Bronchial epithelial cell (primary cell): ENCODE data around the gene SORCS2. TPM values are rescaled to one million over a fixed set of nuclear protein-coding genes. Genes with fewer than 3 reads are reported as not detected.

Experiments used
- DNase-seq: peaks from one replicate; pipeline ENCODE4 v3.0.0-alpha.2; 2010; ENCODE audit warnings: low read depth
- FAIRE-seq: peaks from 2 replicates; lab custom pipeline; 2011; peaks lifted over from hg19 to GRCh38; lab: Jason Lieb, UNC
- H3K27me3 ChIP-seq: 2 replicates; pipeline ENCODE4 v1.5.1; 2011; ENCODE audit warnings: low read length; ENCODE audit not compliant: control insufficient read depth, insufficient read depth
- H3K36me3 ChIP-seq: 2 replicates; pipeline ENCODE4 v1.5.1; 2011; ENCODE audit warnings: low read length; ENCODE audit not compliant: control insufficient read depth, insufficient read depth
- H3K4me3 ChIP-seq: 2 replicates; pipeline ENCODE4 v1.5.1; 2011; ENCODE audit warnings: mild to moderate bottlenecking, low read depth, low read length, control low read depth
- total RNA-seq: library from RNA; depleted of rRNA; stranded (reverse); fragments of >200 nt; gene quantifications from 2 replicates; pipeline ENCODE4 v1.2.1, GENCODE V29; 2014
- TF ChIP-seq, protein P1 (sequence below): IDR thresholded peaks from 2 replicates; pipeline ENCODE4 v1.5.1; 2011; ENCODE audit warnings: mild to moderate bottlenecking, moderate library complexity, low read length, control low read depth, inconsistent platforms; ENCODE audit not compliant: insufficient read depth, severe bottlenecking

Gene SORCS2
- total RNA-seq, 1 donor from 2014 or later: under 0.01 TPM

DNA sequence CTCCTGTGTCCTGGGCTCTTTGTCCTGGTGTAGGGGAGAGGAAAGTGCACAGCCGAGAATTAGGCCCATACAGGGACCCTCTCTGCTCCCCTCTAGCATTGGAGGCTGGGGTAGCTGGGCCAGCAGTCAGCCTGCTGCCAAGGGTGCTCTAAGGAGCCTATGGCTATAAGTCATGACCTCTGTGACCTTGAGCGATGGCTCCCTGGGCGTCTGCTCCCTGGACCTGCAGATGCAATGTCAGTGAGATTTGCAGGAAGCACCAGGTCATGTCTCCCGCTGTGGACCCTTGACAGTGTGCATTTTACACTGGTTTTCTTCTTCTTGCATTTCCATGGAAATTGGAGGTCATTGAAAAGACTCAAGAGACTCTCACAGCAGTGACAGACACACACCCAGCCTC lies 476.5 kb downstream of the SORCS2 start:
- no peaks in the 10 kb centered on the region for H3K36me3 ChIP-seq
- TF ChIP-seq, protein P1, sequence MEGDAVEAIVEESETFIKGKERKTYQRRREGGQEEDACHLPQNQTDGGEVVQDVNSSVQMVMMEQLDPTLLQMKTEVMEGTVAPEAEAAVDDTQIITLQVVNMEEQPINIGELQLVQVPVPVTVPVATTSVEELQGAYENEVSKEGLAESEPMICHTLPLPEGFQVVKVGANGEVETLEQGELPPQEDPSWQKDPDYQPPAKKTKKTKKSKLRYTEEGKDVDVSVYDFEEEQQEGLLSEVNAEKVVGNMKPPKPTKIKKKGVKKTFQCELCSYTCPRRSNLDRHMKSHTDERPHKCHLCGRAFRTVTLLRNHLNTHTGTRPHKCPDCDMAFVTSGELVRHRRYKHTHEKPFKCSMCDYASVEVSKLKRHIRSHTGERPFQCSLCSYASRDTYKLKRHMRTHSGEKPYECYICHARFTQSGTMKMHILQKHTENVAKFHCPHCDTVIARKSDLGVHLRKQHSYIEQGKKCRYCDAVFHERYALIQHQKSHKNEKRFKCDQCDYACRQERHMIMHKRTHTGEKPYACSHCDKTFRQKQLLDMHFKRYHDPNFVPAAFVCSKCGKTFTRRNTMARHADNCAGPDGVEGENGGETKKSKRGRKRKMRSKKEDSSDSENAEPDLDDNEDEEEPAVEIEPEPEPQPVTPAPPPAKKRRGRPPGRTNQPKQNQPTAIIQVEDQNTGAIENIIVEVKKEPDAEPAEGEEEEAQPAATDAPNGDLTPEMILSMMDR: no peak
- FAIRE-seq (no peak), DNase-seq (no peak)
- H3K27me3 ChIP-seq: no peaks in the 10 kb centered on the region
- no peak overlapping the region for H3K4me3 ChIP-seq

DNA sequence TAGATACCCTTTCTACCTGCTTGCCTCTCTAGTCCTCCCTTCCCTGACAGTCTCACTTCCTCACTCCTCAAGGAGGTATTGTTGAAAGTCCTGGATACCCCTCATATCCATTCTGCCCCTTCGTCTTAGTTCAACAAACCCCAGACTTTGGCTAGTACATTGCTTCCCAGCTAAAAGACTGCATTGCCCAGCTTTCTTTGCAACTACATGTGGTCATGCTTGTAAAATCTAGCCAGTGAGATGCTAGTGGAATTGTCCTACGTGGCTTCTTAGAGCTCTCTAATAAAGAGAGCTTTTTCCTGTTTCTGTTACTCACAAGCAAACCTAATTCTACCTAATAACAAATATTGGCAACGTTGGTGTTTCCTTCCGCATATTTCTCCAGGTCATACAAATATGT lies 480.3 kb downstream of the SORCS2 start:
- Histone ChIP-seq H3K36me3 (no peaks in the 10 kb centered on the region), H3K4me3 (no peak overlapping the region), H3K27me3 (no peaks in the 10 kb centered on the region)
- no peak for DNase-seq
- FAIRE-seq: no peak
- TF ChIP-seq, protein P1: no peak

DNA sequence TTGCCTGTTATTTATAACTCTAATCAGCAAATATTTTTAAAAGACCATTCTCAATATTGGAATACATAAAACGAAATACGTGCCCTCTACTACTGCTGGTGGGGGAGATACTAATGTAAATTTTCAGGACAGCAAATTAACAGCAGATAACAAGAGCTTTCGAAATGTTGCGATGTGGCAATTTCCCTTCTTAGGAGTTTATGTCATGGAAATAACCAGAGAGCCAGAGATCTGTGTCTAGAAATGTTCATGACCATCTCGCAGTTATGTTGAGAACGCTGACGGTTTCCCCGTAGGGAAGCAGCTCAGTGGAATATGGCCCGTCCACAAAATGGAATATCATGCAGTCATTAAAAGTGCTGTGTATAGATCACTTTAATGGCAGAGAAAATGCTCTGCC lies 480.8 kb downstream of the SORCS2 start:
- no peaks in the 10 kb centered on the region for H3K27me3 ChIP-seq
- DNase-seq (no peak), FAIRE-seq (no peak)
- no peak overlapping the region for H3K4me3 ChIP-seq
- H3K36me3 ChIP-seq: no peaks in the 10 kb centered on the region
- TF ChIP-seq, protein P1: no peak

DNA sequence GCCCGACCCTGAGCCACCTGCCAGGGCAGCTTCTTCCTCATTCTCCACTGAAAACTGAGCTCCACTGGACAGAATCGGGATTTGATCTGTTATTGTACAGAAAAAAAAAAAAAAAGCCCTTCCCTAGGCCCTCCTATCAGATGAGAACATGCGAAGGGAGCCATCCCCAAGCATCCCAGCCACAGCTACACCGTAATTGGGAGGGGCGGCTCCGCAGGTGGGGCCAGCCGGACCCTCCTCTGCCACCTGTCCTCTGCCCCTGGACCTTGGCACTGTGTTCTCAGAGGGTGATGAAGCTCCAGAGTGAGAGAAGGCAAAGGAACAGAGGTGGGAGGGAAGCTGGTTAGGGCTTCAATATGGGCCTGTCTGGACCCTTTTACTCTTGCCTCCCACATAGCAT lies 482.4 kb downstream of the SORCS2 start:
- H3K27me3 ChIP-seq: no peaks in the 10 kb centered on the region
- no peak overlapping the region for H3K4me3 ChIP-seq
- TF ChIP-seq, protein P1: no peak
- H3K36me3 ChIP-seq: no peaks in the 10 kb centered on the region
- no peak for DNase-seq
- FAIRE-seq: no peak

DNA sequence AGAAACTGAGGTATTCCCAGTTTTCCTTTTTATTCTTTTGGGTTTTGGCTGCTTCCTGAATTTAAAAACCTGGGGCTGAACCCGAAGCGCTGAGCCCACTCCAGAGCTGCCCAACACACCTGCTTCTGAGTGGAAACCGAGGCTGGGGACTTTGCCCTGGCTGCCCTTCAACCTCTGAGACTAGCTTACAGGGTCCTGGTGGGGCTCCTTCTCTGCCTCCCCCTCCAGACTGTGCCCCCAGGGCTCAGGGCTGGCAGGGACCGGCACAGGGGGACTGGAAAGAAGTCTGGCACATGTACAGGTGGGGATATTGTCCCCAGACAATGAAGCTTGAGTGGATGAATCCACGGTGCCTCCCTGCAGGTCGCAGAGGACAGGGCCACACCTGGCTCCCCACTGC lies 482.8 kb downstream of the SORCS2 start:
- DNase-seq (no peak), FAIRE-seq (no peak)
- H3K4me3 ChIP-seq: no peak overlapping the region
- H3K36me3 ChIP-seq: no peaks in the 10 kb centered on the region
- TF ChIP-seq, protein P1: no peak
- no peaks in the 10 kb centered on the region for H3K27me3 ChIP-seq

DNA sequence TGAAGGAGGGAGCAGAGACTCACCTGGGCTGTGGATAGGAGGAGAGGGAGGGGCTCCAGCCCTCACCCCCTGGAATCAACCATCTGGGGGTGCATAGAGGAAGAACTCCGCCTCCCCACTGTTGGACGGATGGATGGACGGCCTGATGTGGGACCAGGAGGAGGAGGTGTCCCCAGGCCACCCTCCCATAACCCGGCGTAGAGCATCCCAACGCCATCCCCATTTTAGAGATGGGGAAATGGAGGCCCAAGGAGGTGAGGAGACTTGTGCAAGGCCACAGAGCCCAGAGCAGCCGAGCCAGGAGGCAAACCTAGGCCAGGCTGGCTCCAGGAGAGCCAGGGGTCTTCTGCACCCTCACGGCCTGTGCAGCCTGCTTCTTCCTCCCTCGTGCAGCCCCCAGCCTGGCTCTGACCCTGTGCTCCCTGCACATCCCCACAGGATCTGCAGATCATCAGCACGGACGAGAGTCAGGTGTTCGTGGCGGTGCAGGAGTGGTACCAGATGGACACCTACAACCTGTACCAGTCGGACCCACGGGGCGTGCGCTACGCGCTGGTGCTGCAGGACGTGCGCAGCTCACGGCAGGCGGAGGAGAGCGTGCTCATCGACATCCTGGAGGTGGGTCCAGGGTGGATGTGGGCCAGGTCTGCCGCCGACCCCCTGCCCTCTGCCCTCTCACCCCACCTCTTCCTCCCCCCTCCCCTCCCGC lies 483.4 kb downstream of the SORCS2 start:
- TF ChIP-seq, protein P1: no peak
- Histone ChIP-seq H3K4me3 (no peak overlapping the region), H3K36me3 (no peaks in the 10 kb centered on the region), H3K27me3 (no peaks in the 10 kb centered on the region)
- FAIRE-seq (no peak), DNase-seq (no peak)
